ENCODE results near the gene ADGRE2.

Gene ADGRE2

GRCh38 chr19:14748601-14749000, 29.8 kb downstream of the ADGRE2 start:
- no peak overlapping the region for H3K4me3 ChIP-seq (replicated peaks; ENCODE audit: low read depth, low read length)
- no peak for DNase-seq (ENCODE audit: extremely low read depth, low read depth)
- no peak for TF ChIP-seq CTCF (IDR thresholded peaks at IDR 0.05; ENCODE audit: low read depth, low read length, missing control alignments)

GRCh38 chr19:14746886-14747285, 31.5 kb downstream of the ADGRE2 start:
- no peak for DNase-seq (ENCODE audit: extremely low read depth, low read depth)
- TF ChIP-seq CTCF (IDR thresholded peaks at IDR 0.05; ENCODE audit: low read depth, low read length, missing control alignments), result no peak
- H3K4me3 ChIP-seq (replicated peaks; ENCODE audit: low read depth, low read length), result no peak overlapping the region

- DNase-seq (ENCODE audit: extremely low read depth, low read depth), result no peak
- TF ChIP-seq CTCF (IDR thresholded peaks at IDR 0.05; ENCODE audit: low read depth, low read length, missing control alignments), result no peak
- H3K4me3 ChIP-seq (replicated peaks; ENCODE audit: low read depth, low read length), result no peak overlapping the region
Observed at GRCh38 chr19:14735915-14736314, 42.4 kb downstream of the ADGRE2 start.

- no peak for DNase-seq (ENCODE audit: extremely low read depth, low read depth)
- TF ChIP-seq CTCF (IDR thresholded peaks at IDR 0.05; ENCODE audit: low read depth, low read length, missing control alignments), result no peak
- no peak overlapping the region for H3K4me3 ChIP-seq (replicated peaks; ENCODE audit: low read depth, low read length)
Observed at GRCh38 chr19:14733574-14733973, 44.8 kb downstream of the ADGRE2 start.

GRCh38 chr19:14732510-14732909, 45.9 kb downstream of the ADGRE2 start:
- no peak overlapping the region for H3K4me3 ChIP-seq (replicated peaks; ENCODE audit: low read depth, low read length)
- DNase-seq (ENCODE audit: extremely low read depth, low read depth), result no peak
- no peak for TF ChIP-seq CTCF (IDR thresholded peaks at IDR 0.05; ENCODE audit: low read depth, low read length, missing control alignments)

GRCh38 chr19:14731200-14731599, 47.2 kb downstream of the ADGRE2 start:
- TF ChIP-seq CTCF (IDR thresholded peaks at IDR 0.05; ENCODE audit: low read depth, low read length, missing control alignments), result no peak
- H3K4me3 ChIP-seq (replicated peaks; ENCODE audit: low read depth, low read length), result no peak overlapping the region
- DNase-seq (ENCODE audit: extremely low read depth, low read depth), result no peak

- no peak for TF ChIP-seq CTCF (IDR thresholded peaks at IDR 0.05; ENCODE audit: low read depth, low read length, missing control alignments)
- DNase-seq (ENCODE audit: extremely low read depth, low read depth), result no peak
- no peak overlapping the region for H3K4me3 ChIP-seq (replicated peaks; ENCODE audit: low read depth, low read length)
Observed at GRCh38 chr19:14728595-14728994, 49.8 kb downstream of the ADGRE2 start.
